HEK293 (cell line): ENCODE results near the gene RIC8A.
"Not testable (repeated sequence)": the region's sequence is repeated elsewhere in the genome, so short reads cannot be mapped to it uniquely, and the experiment has no call there.

Source experiments
- CTCF ChIA-PET: fragments of 350-600 bp; formaldehyde crosslinking; extraction: SDS; loops from one replicate; lab custom pipeline; 2021; ENCODE audit warnings: antibody characterized with exemption; lab: Yijun Ruan, JAX
- POLR2A ChIA-PET: fragments of 300-600 bp; formaldehyde crosslinking; extraction: SDS; loops from one replicate; lab custom pipeline; 2020; ENCODE audit warnings: antibody characterized with exemption, inconsistent platforms; lab: Yijun Ruan, JAX
- H3K27ac ChIP-seq: fragments of 200-500 bp; sonication (Bioruptor generic); 2 replicates; pipeline ENCODE4 v1.5.1; 2014; ENCODE audit warnings: low read depth, low read length, control low read depth, inconsistent platforms; ENCODE audit errors: extremely low read depth
- H3K36me3 ChIP-seq, 2 experiments: fragments of 200-500 bp in 1 of 2; sonication (Bioruptor generic) in 1 of 2; 1 replicate in 1 of 2; 2 replicates in 1 of 2; pipeline ENCODE4 v1.5.1; 2014 to 2017; ENCODE audit warnings: inconsistent platforms in 2 of 2, low read length in 2 of 2; ENCODE audit not compliant: control insufficient read depth in 2 of 2, insufficient read depth in 1 of 2
- H3K4me1 ChIP-seq: fragments of 200-500 bp; sonication (Bioruptor generic); 2 replicates; pipeline ENCODE4 v1.5.1; 2014; ENCODE audit warnings: mild to moderate bottlenecking, low read length, inconsistent platforms; ENCODE audit not compliant: control insufficient read depth, insufficient read depth
- H3K4me3 ChIP-seq: 2 replicates; pipeline ENCODE4 v1.5.1; 2011; ENCODE audit warnings: low read depth, mild to moderate bottlenecking, control low read depth, low read length, moderate library complexity
- H3K9me3 ChIP-seq: fragments of 200-500 bp; sonication (Bioruptor generic); 2 replicates; pipeline ENCODE4 v1.5.1; 2014; ENCODE audit warnings: low read depth, low read length, inconsistent platforms; ENCODE audit not compliant: control insufficient read depth, insufficient read depth
- GLIS1 ChIP-seq: fragments of 450-650 bp; formaldehyde crosslinking; IDR thresholded peaks from 2 replicates; pipeline ENCODE4 v1.5.1; 2016; ENCODE audit warnings: missing biosample characterization, missing genetic modification characterization
- INSM2 ChIP-seq: fragments of 450-650 bp; formaldehyde crosslinking; IDR thresholded peaks from 2 replicates; pipeline ENCODE4 v1.5.1; 2016; ENCODE audit warnings: missing biosample characterization, missing genetic modification characterization
- PRDM10 ChIP-seq: fragments of 450-650 bp; formaldehyde crosslinking; IDR thresholded peaks from 2 replicates; pipeline ENCODE4 v1.5.1; 2016; ENCODE audit warnings: missing biosample characterization, missing genetic modification characterization
- RBAK ChIP-seq: fragments of 450-650 bp; formaldehyde crosslinking; IDR thresholded peaks from 2 replicates; pipeline ENCODE4 v1.5.1; 2016; ENCODE audit warnings: missing biosample characterization, missing genetic modification characterization
- ZNF169 ChIP-seq: fragments of 450-650 bp; formaldehyde crosslinking; IDR thresholded peaks from 2 replicates; pipeline ENCODE4 v1.5.1; 2016; ENCODE audit warnings: missing biosample characterization, missing genetic modification characterization
- ZNF274 ChIP-seq, 2 experiments: fragments of 200-500 bp in 1 of 2; fragments of 450-650 bp in 1 of 2; sonication (Bioruptor generic) in 1 of 2; formaldehyde crosslinking in 1 of 2; IDR thresholded peaks; 2 replicates each; pipeline versions ENCODE4 v1.5.1 to v1.6.1; 2014 to 2016; ENCODE audit warnings: borderline replicate concordance in 1 of 2, inconsistent platforms in 1 of 2, low read length in 1 of 2, missing biosample characterization in 1 of 2, missing genetic modification characterization in 1 of 2
- ZNF521 ChIP-seq: fragments of 450-650 bp; formaldehyde crosslinking; IDR thresholded peaks from 2 replicates; pipeline ENCODE4 v1.5.1; 2017; ENCODE audit warnings: missing biosample characterization, mild to moderate bottlenecking, missing genetic modification characterization
- ZNF654 ChIP-seq: fragments of 450-650 bp; formaldehyde crosslinking; IDR thresholded peaks from 2 replicates; pipeline ENCODE4 v1.5.1; 2016; ENCODE audit warnings: low read depth, missing biosample characterization, missing genetic modification characterization
- ZNF660 ChIP-seq: fragments of 450-650 bp; IDR thresholded peaks from 2 replicates; pipeline ENCODE4 v1.5.1; 2018; ENCODE audit warnings: missing biosample characterization, mild to moderate bottlenecking, missing genetic modification characterization

The RIC8A gene

GRCh38 chr11:190546-190945 lies 17.0 kb upstream of the RIC8A start:
- H3K27ac ChIP-seq, POLR2A ChIA-PET, H3K4me3 ChIP-seq, CTCF ChIA-PET, H3K9me3 ChIP-seq, H3K36me3 ChIP-seq, H3K4me1 ChIP-seq: not testable (repeated sequence)

- H3K27ac ChIP-seq, H3K9me3 ChIP-seq, H3K4me1 ChIP-seq, H3K4me3 ChIP-seq, POLR2A ChIA-PET, H3K36me3 ChIP-seq: not testable (repeated sequence)
- 0 out of 2 replicates have a peak, but pooled peaks have one; percentile 22 for TF ChIP-seq ZNF654 (tag by site-specific recombination)
- TF ChIP-seq GLIS1 (tag by site-specific recombination) = peak; percentile 69
- CTCF ChIA-PET = interaction anchor here (1.1 kb wide), 1 partner anchor 59 kb away, joined by 4 read pairs; no protein-coding TSS in a partner anchor
These were observed 15.7 kb upstream of the RIC8A start for GRCh38 chr11:191490-192478.

GRCh38 chr11:192674-193128 lies 14.8 kb upstream of the RIC8A start, which contains the start of gene SCGB1C1:
Gene SCGB1C1 (plus strand): TSS chr11:193078. CDS start chr11:193100, 22 bp downstream.
- H3K4me1 ChIP-seq, H3K4me3 ChIP-seq, POLR2A ChIA-PET, H3K36me3 ChIP-seq, H3K27ac ChIP-seq, H3K9me3 ChIP-seq: not testable (repeated sequence)
- CTCF ChIA-PET = interaction anchor here (1.1 kb wide), 1 partner anchor 58 kb away, joined by 4 read pairs; no protein-coding TSS in a partner anchor

GRCh38 chr11:193481-193880 lies 14.0 kb upstream of the RIC8A start:
- H3K36me3 ChIP-seq, POLR2A ChIA-PET, H3K4me3 ChIP-seq, H3K9me3 ChIP-seq, H3K4me1 ChIP-seq, CTCF ChIA-PET, H3K27ac ChIP-seq: not testable (repeated sequence)

GRCh38 chr11:196786-197731 lies 10.4 kb upstream of the RIC8A start:
- no peak overlapping the region for H3K27ac ChIP-seq
- no peak overlapping the region for H3K4me3 ChIP-seq
- no peaks in the 10 kb centered on the region for H3K9me3 ChIP-seq
- POLR2A ChIA-PET = interaction anchor here (1.0 kb wide), 1 partner anchor 10 kb away, joined by 4 read pairs; the partner anchor contains the start of genes BET1L and RIC8A
- no peaks in the 10 kb centered on the region for H3K4me1 ChIP-seq
- CTCF ChIA-PET = interaction anchor here (0.5 kb wide), 1 partner anchor 53 kb away, joined by 3 read pairs; no protein-coding TSS in a partner anchor
- peaks cover 0 to 3% of the 10 kb centered on the region in 2 experiments; a peak in 1 of 3 replicates for H3K36me3 ChIP-seq
- TF ChIP-seq INSM2 (no peak), ZNF521 (tag by site-specific recombination) (no peak), RBAK (tag by site-specific recombination) (no peak), ZNF274 (IDR thresholded peaks at IDR 0.05; ENCODE audit: low read length) (no peak), ZNF274 (tag by site-specific recombination; IDR thresholded peaks at IDR 0.05; ENCODE audit: borderline replicate concordance) (no peak), ZNF660 (no peak), PRDM10 (no peak), ZNF169 (tag by site-specific recombination) (no peak)
